Measurements from ENCODE around the gene ORAI3. TPM values are rescaled to one million over a fixed set of nuclear protein-coding genes. Genes with fewer than 3 reads are reported as not detected.

Gene ORAI3
- 10 to 100 TPM; 22.4 to 23.0 TPM for total RNA-seq

- peaks cover 0 to 48% of the 10 kb centered on the region in 2 donors for H3K4me1 ChIP-seq
These were observed at the start of gene ORAI3 for GRCh38 chr16:30948667-30949649. Gene ORAI3 (plus strand): TSS chr16:30949068. CDS start chr16:30949290, 222 bp downstream.

DNA sequence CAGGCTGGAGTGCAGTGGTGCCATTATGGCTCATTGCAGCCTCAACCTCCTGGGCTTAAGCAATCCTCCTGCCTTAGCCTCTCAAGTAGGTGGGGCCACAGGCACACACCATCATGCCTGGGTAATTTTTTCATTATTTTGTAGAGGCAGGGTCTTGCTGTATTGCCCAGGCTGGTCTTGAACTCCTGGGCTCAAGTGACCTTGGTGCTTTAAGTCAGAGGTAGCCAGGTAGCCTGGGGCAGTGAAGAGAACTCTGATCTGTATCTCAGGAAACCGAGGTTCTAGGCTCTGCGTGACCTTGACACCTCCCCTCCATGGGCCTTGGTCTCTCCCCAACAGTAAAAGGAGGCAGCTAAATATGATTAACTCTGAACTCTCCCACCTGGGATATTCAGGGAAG, 49.1 kb upstream of the ORAI3 start:
- Histone ChIP-seq H3K27ac (no peak overlapping the region), H3K4me3 (no peak overlapping the region), H3K9me3 (no peaks in the 10 kb centered on the region), H3K27me3 (no peaks in the 10 kb centered on the region), H3K4me1 (peaks cover 0 to 51% of the 10 kb centered on the region in 2 donors), H3K36me3 (no peaks in the 10 kb centered on the region)
- no peak for DNase-seq (ENCODE audit: low spot score)
- TF ChIP-seq CTCF (IDR thresholded peaks at IDR 0.05): no peak

More at GRCh38 chr16:30948667-30949649, at the start of gene ORAI3:
- no peaks in the 10 kb centered on the region for H3K27me3 ChIP-seq
- H3K27ac ChIP-seq: peak within 1 kb of the TSS; percentile 95 to 96
- H3K9me3 ChIP-seq: no peaks in the 10 kb centered on the region
- peak in 1 of 2 donors; percentile 17 for TF ChIP-seq CTCF (IDR thresholded peaks at IDR 0.05)
- H3K36me3 ChIP-seq: peaks cover 6% of the 10 kb centered on the region
- DNase-seq (ENCODE audit: low spot score): peak; percentile 82
- H3K4me3 ChIP-seq: peak within 1 kb of the TSS; percentile 80 to 99

- no peak overlapping the region for H3K27ac ChIP-seq
- H3K27me3 ChIP-seq: no peaks in the 10 kb centered on the region
- H3K36me3 ChIP-seq: no peaks in the 10 kb centered on the region
- no peaks in the 10 kb centered on the region for H3K9me3 ChIP-seq
- H3K4me3 ChIP-seq: no peak overlapping the region
- DNase-seq (ENCODE audit: low spot score): no peak
- TF ChIP-seq CTCF (IDR thresholded peaks at IDR 0.05): no peak
- peaks cover 0 to 43% of the 10 kb centered on the region in 2 donors for H3K4me1 ChIP-seq
These were observed 48.3 kb upstream of the ORAI3 start for GRCh38 chr16:30900588-30900987.

DNA sequence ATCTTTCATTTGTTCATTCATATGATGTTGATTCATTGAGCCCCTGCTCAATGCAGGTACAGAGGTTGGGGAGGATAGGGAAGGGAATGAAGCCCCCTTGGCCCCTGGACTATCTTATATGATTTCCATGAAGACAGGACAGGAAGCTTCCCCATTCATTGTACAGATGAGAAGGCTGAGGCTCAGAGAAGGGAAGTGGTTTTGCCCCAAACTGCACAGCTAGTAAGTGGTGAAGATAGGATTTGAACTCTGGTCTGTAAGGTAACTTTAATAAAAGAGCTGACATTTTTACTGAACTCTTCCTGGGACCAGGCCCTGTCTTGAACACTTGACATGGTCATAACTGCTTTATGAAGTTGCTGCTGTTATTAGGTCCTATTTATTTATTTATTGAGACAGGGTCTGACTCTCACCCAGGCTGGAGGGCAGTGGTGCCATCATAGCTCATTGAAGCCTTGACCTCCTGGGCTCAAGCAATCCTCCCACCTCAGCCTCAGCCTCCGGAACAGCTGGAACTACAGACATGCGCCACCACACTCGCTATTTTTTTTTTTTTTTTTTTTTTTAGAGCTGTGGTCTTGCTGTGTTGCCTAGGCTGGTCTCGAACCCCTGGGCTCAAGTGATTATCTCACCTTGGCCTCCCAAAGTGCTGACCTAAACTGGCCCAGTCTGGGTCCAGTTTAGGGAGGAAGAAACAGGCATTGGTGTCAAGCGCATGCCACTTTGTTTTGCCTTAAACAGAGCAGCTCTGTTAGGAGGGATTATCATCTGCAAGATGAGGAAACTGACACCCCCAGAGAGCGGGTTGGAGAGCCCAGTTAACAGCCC, 47.5 kb upstream of the ORAI3 start:
- peaks cover 0 to 35% of the 10 kb centered on the region in 2 donors for H3K4me1 ChIP-seq
- H3K36me3 ChIP-seq: no peaks in the 10 kb centered on the region
- TF ChIP-seq CTCF (IDR thresholded peaks at IDR 0.05): no peak
- H3K4me3 ChIP-seq: peak overlapping the region; percentile 36 to 64
- H3K27ac ChIP-seq: peak overlapping the region; percentile 75 to 79
- H3K9me3 ChIP-seq: no peaks in the 10 kb centered on the region
- no peaks in the 10 kb centered on the region for H3K27me3 ChIP-seq
- no peak for DNase-seq (ENCODE audit: low spot score)

DNA sequence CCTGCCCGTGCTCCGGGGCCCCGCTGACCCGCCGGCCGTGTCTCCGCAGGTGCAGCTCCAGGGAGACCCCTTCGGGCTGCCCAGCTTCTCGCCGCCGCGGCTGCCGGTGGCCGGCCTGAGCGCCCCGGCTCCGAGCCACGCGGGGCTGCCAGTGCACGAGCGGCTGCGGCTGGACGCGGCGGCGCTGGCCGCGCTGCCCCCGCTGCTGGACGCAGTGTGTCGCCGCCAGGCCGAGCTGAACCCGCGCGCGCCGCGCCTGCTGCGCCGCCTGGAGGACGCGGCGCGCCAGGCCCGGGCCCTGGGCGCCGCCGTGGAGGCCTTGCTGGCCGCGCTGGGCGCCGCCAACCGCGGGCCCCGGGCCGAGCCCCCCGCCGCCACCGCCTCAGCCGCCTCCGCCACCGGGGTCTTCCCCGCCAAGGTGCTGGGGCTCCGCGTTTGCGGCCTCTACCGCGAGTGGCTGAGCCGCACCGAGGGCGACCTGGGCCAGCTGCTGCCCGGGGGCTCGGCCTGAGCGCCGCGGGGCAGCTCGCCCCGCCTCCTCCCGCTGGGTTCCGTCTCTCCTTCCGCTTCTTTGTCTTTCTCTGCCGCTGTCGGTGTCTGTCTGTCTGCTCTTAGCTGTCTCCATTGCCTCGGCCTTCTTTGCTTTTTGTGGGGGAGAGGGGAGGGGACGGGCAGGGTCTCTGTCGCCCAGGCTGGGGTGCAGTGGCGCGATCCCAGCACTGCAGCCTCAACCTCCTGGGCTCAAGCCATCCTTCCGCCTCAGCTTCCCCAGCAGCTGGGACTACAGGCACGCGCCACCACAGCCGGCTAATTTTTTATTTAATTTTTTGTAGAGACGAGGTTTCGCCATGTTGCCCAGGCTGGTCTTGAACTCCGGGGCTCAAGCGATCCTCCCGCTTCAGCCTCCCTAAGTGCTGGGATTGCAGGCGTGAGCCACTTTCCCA, 46.6 kb upstream of the ORAI3 start:
- Histone ChIP-seq H3K27me3 (no peaks in the 10 kb centered on the region), H3K36me3 (no peaks in the 10 kb centered on the region), H3K27ac (peak overlapping the region; percentile 86 to 90), H3K4me1 (peaks cover 0 to 29% of the 10 kb centered on the region in 2 donors), H3K9me3 (no peaks in the 10 kb centered on the region), H3K4me3 (peak overlapping the region; percentile 45 to 64)
- TF ChIP-seq CTCF (IDR thresholded peaks at IDR 0.05): peak; percentile 21 to 27
- no peak for DNase-seq (ENCODE audit: low spot score)

Measured in right atrium auricular region (tissue), 2 donors.